Skeletal muscle tissue (tissue), 4 donors: ENCODE measurements around the gene CDK15. TPM values are rescaled to one million over a fixed set of nuclear protein-coding genes. Genes with fewer than 3 reads are reported as not detected.
A peak's percentile ranks its signal among the peaks of the same experiment; 100 is the strongest.

Experiments
- H3K27ac ChIP-seq: one replicate; pipeline ENCODE4 v1.7.0; 2013; ENCODE audit warnings: mild to moderate bottlenecking, low read depth, low read length, inconsistent platforms
- H3K27me3 ChIP-seq, 3 donors: one replicate each; pipeline ENCODE4 v1.7.0; 2013; ENCODE audit warnings: low read length in 3 of 3; ENCODE audit not compliant: control insufficient read depth in 3 of 3, insufficient read depth in 3 of 3
- H3K36me3 ChIP-seq, 3 donors: one replicate each; pipeline ENCODE4 v1.7.0; 2013; ENCODE audit warnings: low read length in 3 of 3; ENCODE audit not compliant: control insufficient read depth in 3 of 3, insufficient read depth in 3 of 3
- H3K4me1 ChIP-seq, 3 donors: one replicate each; pipeline ENCODE4 v1.7.0; 2013; ENCODE audit warnings: low read length in 3 of 3, mild to moderate bottlenecking in 3 of 3; ENCODE audit not compliant: control insufficient read depth in 3 of 3, insufficient read depth in 3 of 3
- H3K4me3 ChIP-seq, 3 donors: one replicate each; pipeline ENCODE4 v1.7.0; 2013; ENCODE audit warnings: low read length in 3 of 3
- H3K9ac ChIP-seq, 3 donors: one replicate each; pipeline ENCODE4 v1.7.0; 2013; ENCODE audit warnings: low read length in 3 of 3, mild to moderate bottlenecking in 3 of 3, moderate library complexity in 2 of 3, low read depth in 1 of 3
- H3K9me3 ChIP-seq, 3 donors: one replicate each; pipeline ENCODE4 v1.7.0; 2013; ENCODE audit warnings: low read length in 3 of 3; ENCODE audit not compliant: control insufficient read depth in 3 of 3
- total RNA-seq: library from RNA; depleted of rRNA; stranded (reverse); fragments of >200 nt; gene quantifications from one replicate; pipeline ENCODE4 v1.2.3, GENCODE V29; 2014
- donor health status: Osteomylitis.

CDK15 gene
- total RNA-seq, 1 donor from 2014 or later = 0.52 TPM

GRCh38 chr2:201774546-201774945 lies 31.8 kb upstream of the CDK15 start:
- H3K27me3 ChIP-seq = no peaks in the 10 kb centered on the region
- H3K27ac ChIP-seq = no peak overlapping the region
- no peak overlapping the region for H3K9ac ChIP-seq

GRCh38 chr2:201775326-201775725 lies 31.0 kb upstream of the CDK15 start:
- Histone ChIP-seq H3K27me3 (no peaks in the 10 kb centered on the region), H3K9ac (no peak overlapping the region), H3K27ac (no peak overlapping the region), H3K36me3 (no peaks in the 10 kb centered on the region), H3K4me3 (no peak overlapping the region), H3K9me3 (no peaks in the 10 kb centered on the region), H3K4me1 (peaks cover 0 to 9% (median 9%) of the 10 kb centered on the region in 3 donors)

More at GRCh38 chr2:201774546-201774945, 31.8 kb upstream of the CDK15 start:
- Histone ChIP-seq H3K9me3 (no peaks in the 10 kb centered on the region), H3K36me3 (no peaks in the 10 kb centered on the region), H3K4me3 (no peak overlapping the region), H3K4me1 (peaks cover 0 to 3% (median 2%) of the 10 kb centered on the region in 3 donors)

DNA sequence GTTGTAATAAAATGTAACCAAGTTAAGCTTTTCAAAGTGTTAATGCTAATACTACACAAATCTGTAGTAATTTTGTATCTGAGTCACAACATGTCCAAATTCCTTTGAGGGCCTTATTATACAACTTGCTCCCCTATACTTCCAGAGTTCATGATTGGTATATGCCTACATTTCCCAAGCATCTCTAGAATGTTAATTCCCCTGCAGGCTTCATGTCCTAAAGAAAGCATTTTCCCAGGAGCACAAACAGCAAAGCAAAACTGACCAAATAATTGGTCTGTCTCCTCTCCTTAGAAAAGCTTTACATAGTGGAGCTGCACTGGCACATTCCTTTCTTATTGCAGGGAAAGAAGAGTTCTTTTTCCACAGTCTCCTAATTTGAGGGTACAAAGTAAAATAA lies 29.3 kb upstream of the CDK15 start:
- H3K9me3 ChIP-seq = no peaks in the 10 kb centered on the region
- H3K4me1 ChIP-seq = peaks cover 5 to 21% (median 17%) of the 10 kb centered on the region in 3 donors
- no peak overlapping the region for H3K27ac ChIP-seq
- H3K36me3 ChIP-seq = no peaks in the 10 kb centered on the region
- H3K9ac ChIP-seq = peak overlapping the region in 1 of 3 donors; percentile 28
- no peak overlapping the region for H3K4me3 ChIP-seq
- no peaks in the 10 kb centered on the region for H3K27me3 ChIP-seq

GRCh38 chr2:201777869-201778268 lies 28.5 kb upstream of the CDK15 start:
- Histone ChIP-seq H3K27ac (no peak overlapping the region), H3K27me3 (no peaks in the 10 kb centered on the region), H3K4me3 (no peak overlapping the region), H3K4me1 (peaks cover 5 to 22% (median 17%) of the 10 kb centered on the region in 3 donors), H3K9me3 (no peaks in the 10 kb centered on the region), H3K36me3 (no peaks in the 10 kb centered on the region), H3K9ac (no peak overlapping the region)

GRCh38 chr2:201779901-201780673 lies 26.2 kb upstream of the CDK15 start:
- Histone ChIP-seq H3K9ac (peak overlapping the region; percentile 85 to 93 (median 90)), H3K27me3 (no peaks in the 10 kb centered on the region), H3K9me3 (no peaks in the 10 kb centered on the region), H3K36me3 (no peaks in the 10 kb centered on the region), H3K4me3 (peak overlapping the region; percentile 76 to 96 (median 96)), H3K27ac (peak overlapping the region; percentile 79), H3K4me1 (peaks cover 5 to 22% (median 17%) of the 10 kb centered on the region in 3 donors)

- Histone ChIP-seq H3K4me1 (peaks cover 5 to 22% (median 17%) of the 10 kb centered on the region in 3 donors), H3K9me3 (no peaks in the 10 kb centered on the region), H3K27ac (peak within 1 kb of the TSS; percentile 79), H3K36me3 (no peaks in the 10 kb centered on the region), H3K27me3 (no peaks in the 10 kb centered on the region), H3K9ac (peak within 1 kb of the TSS; percentile 85 to 93 (median 90)), H3K4me3 (peak within 1 kb of the TSS; percentile 76 to 96 (median 96))
Measured at GRCh38 chr2:201780674-201781493, 25.5 kb upstream of the CDK15 start, which contains the start of gene ALS2. Gene ALS2, minus strand, starts transcription at chr2:201780933. Its CDS starts 12,048 bp downstream, at chr2:201768885.

GRCh38 chr2:201781557-201782051 lies 24.7 kb upstream of the CDK15 start:
- H3K36me3 ChIP-seq = no peaks in the 10 kb centered on the region
- H3K4me1 ChIP-seq = peaks cover 5 to 22% (median 17%) of the 10 kb centered on the region in 3 donors
- no peaks in the 10 kb centered on the region for H3K27me3 ChIP-seq
- H3K4me3 ChIP-seq = peak overlapping the region; percentile 76 to 96 (median 96)
- peak overlapping the region; percentile 79 for H3K27ac ChIP-seq
- no peaks in the 10 kb centered on the region for H3K9me3 ChIP-seq
- peak overlapping the region; percentile 73 to 93 (median 85) for H3K9ac ChIP-seq

DNA sequence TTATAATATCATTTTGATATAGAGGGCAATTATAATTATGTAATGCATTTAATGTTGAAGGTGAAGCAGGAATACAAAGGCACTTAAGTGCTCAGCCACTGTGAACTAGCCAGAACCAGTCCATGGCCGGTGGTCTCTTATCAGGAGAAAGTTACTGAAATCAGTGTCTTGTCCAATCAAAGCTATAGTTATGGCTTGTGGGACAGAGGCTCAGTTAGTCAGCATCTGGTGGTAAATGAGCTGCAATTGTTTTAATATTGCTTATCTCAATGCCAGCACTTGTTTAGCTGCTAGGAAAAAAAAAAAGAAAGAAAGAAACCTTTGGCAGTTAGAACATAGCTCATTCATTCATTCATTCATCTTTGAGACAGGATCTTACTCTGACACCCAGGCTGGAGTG lies 21.8 kb upstream of the CDK15 start:
- Histone ChIP-seq H3K9me3 (no peaks in the 10 kb centered on the region), H3K4me3 (no peak overlapping the region), H3K36me3 (no peaks in the 10 kb centered on the region), H3K27me3 (no peaks in the 10 kb centered on the region), H3K27ac (no peak overlapping the region), H3K9ac (no peak overlapping the region), H3K4me1 (peaks cover 5 to 18% (median 14%) of the 10 kb centered on the region in 3 donors)

GRCh38 chr2:201785135-201785534 lies 21.2 kb upstream of the CDK15 start:
- Histone ChIP-seq H3K27ac (no peak overlapping the region), H3K4me3 (no peak overlapping the region), H3K27me3 (no peaks in the 10 kb centered on the region), H3K36me3 (no peaks in the 10 kb centered on the region), H3K9me3 (no peaks in the 10 kb centered on the region), H3K9ac (no peak overlapping the region), H3K4me1 (peaks cover 5 to 15% (median 9%) of the 10 kb centered on the region in 3 donors)
